Calu3 (cell line): ENCODE measurements around the gene PTPN11. TPM values are rescaled to one million over a fixed set of nuclear protein-coding genes. Genes with fewer than 3 reads are reported as not detected.

ENCODE experiments used
- BruUV-seq: library from RNA; stranded (reverse); fragments of 400-500 nt; replicated peaks from 2 replicates; lab custom pipeline; 2021; lab: Mats Ljungman, UMichigan
- CTCF ChIA-PET: fragments of 300-600 bp; sonication (Branson Sonifier 250); formaldehyde crosslinking; loops from one replicate; lab custom pipeline; 2022; ENCODE audit warnings: antibody characterized with exemption; lab: Charles Lee
- DNase-seq: peaks from one replicate; pipeline ENCODE4 v3.0.0; 2022
- H3K27ac Mint-ChIP-seq: one replicate; pipeline ENCODE4 v1.8.0; 2022; ENCODE audit warnings: mixed read lengths; ENCODE audit not compliant: unreplicated experiment
- H3K27me3 Mint-ChIP-seq: one replicate; pipeline ENCODE4 v1.8.0; 2022; ENCODE audit warnings: mixed read lengths; ENCODE audit not compliant: unreplicated experiment
- H3K36me3 Mint-ChIP-seq: one replicate; pipeline ENCODE4 v1.8.0; 2022; ENCODE audit warnings: mild to moderate bottlenecking, moderate library complexity, mixed read lengths; ENCODE audit not compliant: insufficient read depth, unreplicated experiment
- H3K4me1 Mint-ChIP-seq: one replicate; pipeline ENCODE4 v1.8.0; 2022; ENCODE audit warnings: mild to moderate bottlenecking, low read depth, mixed read lengths; ENCODE audit not compliant: unreplicated experiment
- H3K4me3 Mint-ChIP-seq: one replicate; pipeline ENCODE4 v1.8.0; 2022; ENCODE audit warnings: mild to moderate bottlenecking, low read depth, moderate library complexity, mixed read lengths; ENCODE audit not compliant: unreplicated experiment
- H3K9me3 Mint-ChIP-seq: one replicate; pipeline ENCODE4 v1.8.0; 2022; ENCODE audit warnings: low read depth, mixed read lengths; ENCODE audit not compliant: unreplicated experiment
- CTCF ChIP-seq: fragments of 200-600 bp; IDR thresholded peaks from one replicate; pipeline ENCODE4 v1.8.0; 2022; ENCODE audit warnings: antibody characterized with exemption; ENCODE audit not compliant: unreplicated experiment
- intact Hi-C: fragments of 100-400 bp; cut with micrococcal nuclease; formaldehyde crosslinking; loops from one replicate; pipeline ENCODE4 v1.10.0; 2022; ENCODE audit not compliant: unreplicated experiment
- total RNA-seq: library from RNA; stranded (reverse); gene quantifications from 2 replicates; pipeline ENCODE4 v1.2.3, GENCODE V29; 2022

The PTPN11 gene
- total RNA-seq, 1 experiment from 2014 or later = 174 TPM

GRCh38 chr12:112557951-112558630 is 139.3 kb downstream of the PTPN11 start:
- intact Hi-C loops = no loop called here
- TF ChIP-seq CTCF = no peak
- peaks cover 75% of the 10 kb centered on the region for H3K27me3 Mint-ChIP-seq
- CTCF ChIA-PET = no interaction called here
- no peaks in the 10 kb centered on the region for H3K4me1 Mint-ChIP-seq
- H3K9me3 Mint-ChIP-seq = no peaks in the 10 kb centered on the region
- H3K4me3 Mint-ChIP-seq = no peak overlapping the region
- DNase-seq = no peak
- no peaks in the 10 kb centered on the region for H3K36me3 Mint-ChIP-seq
- no TSS peak for BruUV-seq
- no peak overlapping the region for H3K27ac Mint-ChIP-seq

Other genes starting within 250 kb of the PTPN11 start
- 65.7 and 70.2 TPM in 2 replicates for gene HECTD4, start 36.5 kb upstream of the PTPN11 start, total RNA-seq
- gene RPL6, start 9.3 kb upstream of the PTPN11 start, total RNA-seq = 1,147 and 1,267 TPM in 2 replicates